Glomerular endothelial cell (primary cell): ENCODE data around the gene SLC16A6. TPM values are rescaled to one million over a fixed set of nuclear protein-coding genes. Genes with fewer than 3 reads are reported as not detected.
"Not testable (repeated sequence)": the region's sequence is repeated elsewhere in the genome, so short reads cannot be mapped to it uniquely, and the experiment has no call there.

Experiments used
- DNase-seq: peaks from one replicate; pipeline ENCODE4 v3.0.0-alpha.2; 2011; ENCODE audit warnings: low read depth, low spot score; ENCODE audit errors: extremely low read depth
- total RNA-seq: library from RNA; depleted of rRNA; stranded (reverse); fragments of >200 nt; gene quantifications from 2 replicates; pipeline ENCODE4 v1.2.3, GENCODE V29; 2015

SLC16A6 gene
- total RNA-seq, 1 donor from 2014 or later: 2.8 TPM

- no peak for DNase-seq
Observed at GRCh38 chr17:68314916-68315535, 24.1 kb upstream of the SLC16A6 start.

GRCh38 chr17:68310152-68310551, 19.2 kb upstream of the SLC16A6 start:
- no peak for DNase-seq

DNA sequence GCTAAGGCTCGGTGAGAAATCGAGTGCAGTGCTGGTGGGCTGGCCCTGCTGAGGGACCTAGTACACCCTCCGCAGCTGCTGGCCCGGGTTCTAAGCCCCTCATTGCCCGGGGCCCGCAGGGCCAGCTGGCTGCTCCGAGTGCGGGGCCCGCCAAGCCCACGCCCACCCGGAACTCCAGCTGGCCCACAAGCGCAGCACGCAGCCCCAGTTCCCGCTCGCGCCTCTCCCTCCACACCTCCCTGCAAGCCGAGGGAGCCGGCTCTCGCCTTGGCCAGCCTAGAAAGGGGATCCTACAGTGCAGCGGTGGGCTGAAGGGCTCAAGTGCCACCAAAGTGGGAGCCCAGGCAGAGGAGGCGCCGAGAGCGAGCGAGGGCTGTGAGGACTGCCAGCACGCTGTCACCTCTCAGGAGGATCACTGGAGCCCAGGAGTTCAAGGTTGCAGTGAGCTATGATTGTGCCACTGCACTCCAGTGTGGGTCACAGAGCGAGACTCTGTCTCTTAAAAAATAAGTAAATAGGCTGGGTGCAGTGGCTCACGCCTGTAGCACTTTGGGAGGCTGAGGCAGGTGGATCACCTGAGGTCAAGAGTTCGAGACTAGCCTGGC, 18.2 kb upstream of the SLC16A6 start:
- DNase-seq: not testable (repeated sequence)

GRCh38 chr17:68308486-68308885, 17.6 kb upstream of the SLC16A6 start:
- not testable (repeated sequence) for DNase-seq

DNA sequence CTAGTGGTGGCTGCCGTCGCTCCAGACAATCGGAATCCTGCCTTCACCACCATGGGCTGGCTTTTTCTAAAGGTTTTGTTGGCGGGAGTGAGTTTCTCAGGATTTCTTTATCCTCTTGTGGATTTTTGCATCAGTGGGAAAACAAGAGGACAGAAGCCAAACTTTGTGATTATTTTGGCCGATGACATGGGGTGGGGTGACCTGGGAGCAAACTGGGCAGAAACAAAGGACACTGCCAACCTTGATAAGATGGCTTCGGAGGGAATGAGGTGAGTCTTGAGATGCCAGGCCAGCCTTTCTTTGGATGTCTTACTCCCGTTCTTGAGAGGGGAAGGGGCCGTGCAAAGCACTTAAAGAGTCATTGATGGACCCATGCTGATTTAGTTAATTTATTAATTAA, 16.5 kb upstream of the SLC16A6 start:
- no peak for DNase-seq

DNA sequence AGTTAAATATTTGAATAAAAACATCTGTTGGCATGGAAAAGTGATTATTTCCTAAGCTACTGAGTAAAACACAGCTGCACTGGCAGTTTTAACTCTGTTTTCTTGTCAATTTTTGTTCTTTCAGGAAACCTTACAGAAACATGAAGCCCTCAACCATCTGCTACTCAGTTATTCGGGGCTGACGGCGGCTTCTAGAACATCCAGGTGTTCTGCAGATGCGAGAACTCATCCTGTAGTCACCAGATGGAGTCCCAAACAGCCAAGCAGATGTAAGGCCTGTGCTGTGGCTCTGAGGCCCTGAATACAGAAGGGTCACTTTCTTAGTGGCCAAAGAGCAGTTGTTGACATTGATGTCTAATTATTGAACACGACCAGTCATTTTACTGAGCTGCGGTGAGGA, 15.9 kb upstream of the SLC16A6 start:
- DNase-seq: no peak

DNA sequence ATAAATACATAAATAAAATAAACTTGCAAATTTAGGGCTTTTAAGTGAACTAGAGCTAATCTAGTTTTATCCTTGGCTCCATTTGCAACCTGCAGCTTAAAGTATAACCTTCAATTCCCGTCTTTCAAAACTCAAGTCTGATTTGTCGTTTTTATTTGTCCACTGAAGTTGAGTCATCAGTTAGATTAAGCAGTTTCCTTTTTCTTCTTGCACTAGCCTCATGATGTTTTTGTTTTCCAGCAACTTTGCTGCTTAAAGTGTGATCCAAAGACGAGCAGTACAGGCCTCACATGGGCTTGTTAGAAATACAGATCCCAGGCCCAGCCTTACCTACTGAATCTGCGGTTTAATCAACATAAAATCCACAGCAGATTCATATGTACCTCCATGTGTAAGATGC, 14.2 kb upstream of the SLC16A6 start:
- DNase-seq: no peak

- no peak for DNase-seq
Observed at GRCh38 chr17:68304706-68305105, 13.8 kb upstream of the SLC16A6 start.

GRCh38 chr17:68302666-68303065, 11.7 kb upstream of the SLC16A6 start:
- no peak for DNase-seq

DNA sequence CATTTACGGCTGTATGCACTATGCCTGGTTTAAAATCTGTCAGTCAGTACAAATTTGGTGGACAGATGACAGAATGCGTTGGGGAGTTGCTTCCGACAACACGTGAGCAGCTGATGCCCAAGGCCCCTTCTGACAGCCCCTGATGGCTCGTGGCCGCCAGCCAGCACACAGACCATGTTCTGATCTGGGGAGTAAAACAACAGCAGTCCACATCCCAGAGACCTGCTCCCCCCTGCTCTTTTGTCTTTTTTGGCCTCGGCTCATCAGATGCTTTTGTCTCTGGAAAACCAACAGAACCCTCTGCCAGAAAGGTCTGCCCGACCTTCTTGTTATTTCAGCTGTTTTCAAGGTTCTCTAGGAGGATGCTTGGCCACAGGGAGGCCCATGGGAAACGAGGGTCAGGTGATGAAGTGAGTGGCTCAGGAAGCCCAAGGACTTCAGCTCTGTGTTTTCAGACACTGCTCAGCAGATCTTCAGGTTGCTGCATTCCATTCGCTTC, 11.2 kb upstream of the SLC16A6 start:
- no peak for DNase-seq

DNA sequence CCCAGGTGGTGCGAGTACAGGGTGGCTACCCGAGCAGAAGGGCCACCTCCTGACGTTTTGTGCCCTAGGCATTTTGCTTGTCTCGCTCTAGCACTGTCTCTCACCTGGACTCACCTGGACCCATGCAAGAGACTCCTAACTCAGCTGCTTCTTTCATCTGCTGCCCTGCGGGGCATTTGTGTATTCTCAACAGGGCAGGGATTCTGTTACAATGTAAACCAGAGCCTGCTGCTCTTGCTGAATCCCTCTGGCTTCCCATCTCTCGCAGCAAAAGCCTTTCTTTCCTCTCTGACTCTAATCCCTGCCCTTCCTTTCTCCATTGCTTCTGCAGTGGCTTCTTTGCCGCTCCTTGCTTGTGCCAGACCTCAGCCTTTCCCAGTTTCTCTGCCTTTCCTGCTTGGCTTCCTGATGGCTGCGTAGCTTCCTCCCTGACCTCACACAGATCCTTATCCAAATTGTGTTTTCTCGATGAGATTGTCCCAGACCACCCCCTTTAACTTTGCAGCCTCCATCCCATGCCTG, 10.6 kb upstream of the SLC16A6 start:
- DNase-seq: no peak

DNA sequence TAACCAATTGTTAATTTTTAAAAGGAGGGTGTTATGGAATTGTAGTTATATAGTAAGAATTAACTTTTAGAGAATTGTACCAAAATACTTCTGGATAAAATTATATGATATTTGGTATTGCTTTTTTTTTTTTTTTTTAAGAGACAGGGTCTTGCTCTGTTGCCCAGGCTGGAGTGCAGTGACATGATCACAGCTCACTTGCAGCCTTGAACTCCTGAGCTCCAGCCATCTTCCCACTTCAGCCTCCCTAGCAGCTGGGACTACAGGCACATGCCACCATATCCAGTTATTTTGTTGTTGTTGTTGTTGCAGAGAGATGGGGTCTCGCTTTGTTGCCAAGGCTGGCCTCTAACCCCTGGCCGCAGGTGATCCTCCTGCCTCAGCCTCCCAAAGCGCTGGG, 8.9 kb upstream of the SLC16A6 start:
- no peak for DNase-seq

- DNase-seq: no peak
Observed at GRCh38 chr17:68298601-68299000, 7.7 kb upstream of the SLC16A6 start.

DNA sequence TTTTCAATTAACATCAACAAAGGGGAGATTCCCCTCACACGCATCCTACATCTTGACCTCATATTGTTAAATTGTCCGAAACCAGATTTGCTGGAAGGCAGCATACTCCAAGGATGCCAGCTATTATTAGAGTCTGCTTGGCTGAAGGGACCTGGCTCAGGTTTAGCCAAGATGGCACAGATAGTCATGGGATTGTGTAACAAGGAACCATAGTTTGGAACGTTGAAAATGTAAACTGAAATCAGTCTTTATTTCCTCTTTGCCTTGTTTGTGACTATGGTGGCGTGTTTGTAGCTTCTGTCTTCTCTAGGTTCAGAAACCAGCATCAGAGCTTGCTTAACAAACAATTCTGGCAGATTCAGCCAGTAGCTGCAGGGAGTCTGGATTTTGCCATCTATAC, 6.3 kb upstream of the SLC16A6 start:
- no peak for DNase-seq

DNA sequence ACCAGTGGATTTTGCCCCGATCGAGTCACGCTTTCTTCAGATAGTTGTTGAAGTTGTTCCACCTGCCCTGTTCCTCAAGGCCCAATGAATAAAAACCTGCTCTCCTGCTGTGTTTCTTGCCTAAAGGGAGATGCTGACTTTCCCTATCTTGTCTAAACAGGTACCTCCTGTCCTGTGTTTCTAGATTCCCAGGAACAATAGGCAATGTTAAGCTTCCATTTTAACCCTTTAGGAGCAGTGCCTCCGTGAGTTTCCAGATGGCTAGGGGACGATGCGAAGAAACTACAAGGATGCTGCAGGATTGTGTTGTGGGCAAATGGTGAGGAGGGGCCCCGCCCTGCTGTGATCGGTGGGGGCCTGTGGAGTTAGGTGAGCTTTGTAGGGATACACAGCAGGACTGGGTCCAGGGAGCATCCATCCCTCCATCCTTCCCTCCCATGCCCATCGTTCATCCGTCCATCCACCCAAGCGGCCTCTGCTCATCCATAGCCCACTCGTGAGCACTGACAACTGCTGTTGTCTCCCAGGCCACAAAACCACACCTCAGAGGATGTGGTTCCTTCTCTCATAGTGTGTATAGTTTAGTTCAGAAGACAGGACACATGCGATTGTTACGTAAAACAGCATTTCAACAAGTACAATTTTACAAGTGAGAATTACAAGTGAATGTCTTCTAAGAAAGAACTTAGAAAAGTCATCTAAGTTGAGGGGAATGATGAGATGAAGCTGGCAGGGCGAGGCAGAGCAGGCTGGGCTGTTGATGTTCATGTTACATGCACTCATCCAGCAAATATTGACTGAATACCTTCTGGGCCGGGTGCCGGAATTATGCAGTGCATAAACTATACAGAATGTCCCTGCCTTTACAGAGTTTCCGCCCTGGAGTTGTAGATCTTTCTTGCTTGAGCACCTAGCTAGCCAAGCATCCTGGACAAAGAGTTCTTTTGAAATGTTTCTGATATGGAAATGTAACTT, 5.6 kb upstream of the SLC16A6 start:
- no peak for DNase-seq

- DNase-seq: no peak
Observed at GRCh38 chr17:68295086-68295485, 4.2 kb upstream of the SLC16A6 start.

GRCh38 chr17:68294617-68295016, 3.7 kb upstream of the SLC16A6 start:
- no peak for DNase-seq

DNA sequence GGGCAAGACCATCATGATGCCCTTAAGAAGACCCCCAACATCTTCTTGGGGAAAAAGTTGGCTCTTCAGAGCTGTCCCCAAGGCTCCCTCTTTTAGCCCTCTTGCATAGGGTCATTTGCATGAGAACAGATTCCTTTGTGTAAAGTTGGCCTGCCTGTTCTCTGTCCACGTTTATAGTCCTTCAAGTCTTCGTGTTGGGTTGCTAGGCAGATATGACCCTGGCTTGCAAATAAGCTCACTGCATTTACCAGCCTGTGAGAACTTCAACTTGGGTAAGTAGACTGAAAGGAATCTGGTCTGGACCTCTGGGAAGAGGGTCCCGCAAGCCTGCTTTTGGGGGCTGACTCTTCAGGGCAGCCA, 3.2 kb upstream of the SLC16A6 start:
- no peak for DNase-seq

- no peak for DNase-seq
Observed at GRCh38 chr17:68293490-68294195, 2.7 kb upstream of the SLC16A6 start.

- no peak for DNase-seq
Observed at GRCh38 chr17:68292689-68293040, 1.7 kb upstream of the SLC16A6 start.
